ENCODE data around the gene MFNG. TPM values are rescaled to one million over a fixed set of nuclear protein-coding genes. Genes with fewer than 3 reads are reported as not detected.

The MFNG gene
- total RNA-seq, 1 donor from 2014 or later: 1.5 TPM

DNA sequence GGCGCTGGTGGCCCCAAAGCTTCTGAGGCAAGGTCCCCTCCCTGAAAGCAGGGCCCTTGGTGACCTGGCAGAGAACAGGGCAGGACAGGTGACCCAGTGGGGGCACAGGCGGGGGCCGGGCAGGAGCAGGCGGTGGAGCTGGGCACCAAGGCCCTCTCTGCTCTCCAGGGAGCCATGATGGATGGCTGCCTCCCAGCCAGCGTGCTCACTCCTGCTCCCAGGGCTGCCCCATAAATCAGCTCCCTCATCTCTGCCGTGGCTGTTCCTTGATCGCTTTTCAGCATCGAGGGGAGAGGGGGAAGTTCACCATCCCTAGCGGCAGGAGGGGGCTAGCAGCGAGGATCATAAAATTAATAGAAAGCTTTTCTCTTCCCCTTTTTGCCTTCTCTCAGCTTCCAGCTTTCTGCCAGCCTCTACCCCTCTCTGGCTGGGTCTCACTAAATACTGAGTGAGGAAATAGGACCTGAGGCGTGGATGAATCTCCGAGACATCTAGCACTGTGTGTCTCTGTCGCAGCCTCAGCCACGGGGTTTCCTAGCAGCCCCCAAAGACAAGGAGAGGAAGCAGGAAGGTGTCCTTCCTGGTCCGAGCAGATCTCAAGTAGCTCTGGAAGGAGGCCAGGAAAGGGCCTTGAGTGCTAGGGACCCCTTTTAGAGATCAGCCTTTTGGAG, 36.7 kb downstream of the MFNG start:
- H3K4me1 Mint-ChIP-seq (ENCODE audit: unreplicated experiment): peaks cover 4% of the 10 kb centered on the region

DNA sequence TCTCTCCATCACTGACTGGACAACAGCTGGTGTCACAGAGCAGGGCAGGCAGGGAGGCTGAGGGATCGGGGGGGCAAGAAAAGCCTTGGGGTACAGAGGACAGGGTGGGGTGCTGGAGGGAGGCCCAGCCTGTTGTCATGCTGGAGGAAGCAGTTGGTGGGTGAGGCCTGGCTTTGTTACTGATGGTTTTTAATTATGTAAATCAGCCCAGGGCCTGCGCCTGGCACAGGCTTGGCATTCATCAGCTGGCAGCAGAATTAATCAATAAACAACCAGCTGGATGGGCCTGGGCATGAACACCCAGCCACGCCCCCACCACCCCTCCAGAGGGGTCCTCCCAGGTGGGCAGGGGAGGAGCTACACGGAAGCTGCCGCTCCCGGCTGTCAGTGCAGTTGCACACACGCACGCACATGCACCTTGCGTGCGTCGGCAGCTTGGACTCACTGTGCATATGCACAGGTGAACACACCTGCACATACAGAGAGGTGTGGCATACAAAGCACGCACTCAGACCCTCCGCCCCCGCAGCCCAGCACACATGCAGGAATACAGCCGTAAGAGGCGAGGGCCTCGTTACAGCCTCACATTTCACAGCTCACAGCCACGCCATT, 37.6 kb downstream of the MFNG start:
- Mint-ChIP-seq H3K27ac (ENCODE audit: unreplicated experiment) (no peak overlapping the region), H3K9me3 (ENCODE audit: unreplicated experiment) (peaks cover 10% of the 10 kb centered on the region), H3K4me1 (ENCODE audit: unreplicated experiment) (no peaks in the 10 kb centered on the region), H3K4me3 (ENCODE audit: unreplicated experiment) (no peak overlapping the region), H3K36me3 (ENCODE audit: unreplicated experiment) (no peaks in the 10 kb centered on the region), H3K27me3 (ENCODE audit: unreplicated experiment) (no peaks in the 10 kb centered on the region)
- DNase-seq (ENCODE audit: extremely low spot score, unreplicated experiment): no peak
- TF ChIP-seq, protein P1, sequence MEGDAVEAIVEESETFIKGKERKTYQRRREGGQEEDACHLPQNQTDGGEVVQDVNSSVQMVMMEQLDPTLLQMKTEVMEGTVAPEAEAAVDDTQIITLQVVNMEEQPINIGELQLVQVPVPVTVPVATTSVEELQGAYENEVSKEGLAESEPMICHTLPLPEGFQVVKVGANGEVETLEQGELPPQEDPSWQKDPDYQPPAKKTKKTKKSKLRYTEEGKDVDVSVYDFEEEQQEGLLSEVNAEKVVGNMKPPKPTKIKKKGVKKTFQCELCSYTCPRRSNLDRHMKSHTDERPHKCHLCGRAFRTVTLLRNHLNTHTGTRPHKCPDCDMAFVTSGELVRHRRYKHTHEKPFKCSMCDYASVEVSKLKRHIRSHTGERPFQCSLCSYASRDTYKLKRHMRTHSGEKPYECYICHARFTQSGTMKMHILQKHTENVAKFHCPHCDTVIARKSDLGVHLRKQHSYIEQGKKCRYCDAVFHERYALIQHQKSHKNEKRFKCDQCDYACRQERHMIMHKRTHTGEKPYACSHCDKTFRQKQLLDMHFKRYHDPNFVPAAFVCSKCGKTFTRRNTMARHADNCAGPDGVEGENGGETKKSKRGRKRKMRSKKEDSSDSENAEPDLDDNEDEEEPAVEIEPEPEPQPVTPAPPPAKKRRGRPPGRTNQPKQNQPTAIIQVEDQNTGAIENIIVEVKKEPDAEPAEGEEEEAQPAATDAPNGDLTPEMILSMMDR (IDR thresholded peaks at IDR 0.05): no peak

More for the DNA sequence above, 36.7 kb downstream of the MFNG start:
- H3K4me3 Mint-ChIP-seq (ENCODE audit: unreplicated experiment): no peak overlapping the region
- DNase-seq (ENCODE audit: extremely low spot score, unreplicated experiment): no peak
- TF ChIP-seq, protein P1 (IDR thresholded peaks at IDR 0.05): no peak
- no peak overlapping the region for H3K27ac Mint-ChIP-seq (ENCODE audit: unreplicated experiment)
- H3K27me3 Mint-ChIP-seq (ENCODE audit: unreplicated experiment): no peaks in the 10 kb centered on the region
- peaks cover 10% of the 10 kb centered on the region for H3K9me3 Mint-ChIP-seq (ENCODE audit: unreplicated experiment)
- no peaks in the 10 kb centered on the region for H3K36me3 Mint-ChIP-seq (ENCODE audit: unreplicated experiment)

DNA sequence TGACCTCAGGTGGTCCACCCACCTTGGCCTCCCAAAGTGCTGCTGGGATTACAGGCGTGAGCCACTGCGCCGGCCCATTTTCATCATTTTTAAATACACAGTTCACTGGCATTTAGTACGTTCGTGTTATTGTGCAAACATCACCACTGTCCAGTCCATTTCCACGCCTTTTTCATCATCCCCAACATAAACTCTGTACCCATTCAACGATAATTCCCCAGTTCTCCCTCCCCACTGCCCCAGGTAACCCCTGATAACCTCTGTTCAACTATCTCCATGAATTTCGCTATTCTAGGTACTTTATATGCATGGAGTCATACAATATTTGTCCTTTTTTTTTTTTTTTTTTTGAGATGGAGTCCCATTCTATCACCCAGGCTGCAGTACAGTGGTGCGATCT, 40.7 kb downstream of the MFNG start:
- Mint-ChIP-seq H3K27me3 (ENCODE audit: unreplicated experiment) (peaks cover 8% of the 10 kb centered on the region), H3K36me3 (ENCODE audit: unreplicated experiment) (peaks cover 3% of the 10 kb centered on the region), H3K9me3 (ENCODE audit: unreplicated experiment) (peaks cover 6% of the 10 kb centered on the region), H3K27ac (ENCODE audit: unreplicated experiment) (no peak overlapping the region), H3K4me3 (ENCODE audit: unreplicated experiment) (no peak overlapping the region), H3K4me1 (ENCODE audit: unreplicated experiment) (no peaks in the 10 kb centered on the region)
- DNase-seq (ENCODE audit: extremely low spot score, unreplicated experiment): no peak
- TF ChIP-seq, protein P1 (IDR thresholded peaks at IDR 0.05): no peak

DNA sequence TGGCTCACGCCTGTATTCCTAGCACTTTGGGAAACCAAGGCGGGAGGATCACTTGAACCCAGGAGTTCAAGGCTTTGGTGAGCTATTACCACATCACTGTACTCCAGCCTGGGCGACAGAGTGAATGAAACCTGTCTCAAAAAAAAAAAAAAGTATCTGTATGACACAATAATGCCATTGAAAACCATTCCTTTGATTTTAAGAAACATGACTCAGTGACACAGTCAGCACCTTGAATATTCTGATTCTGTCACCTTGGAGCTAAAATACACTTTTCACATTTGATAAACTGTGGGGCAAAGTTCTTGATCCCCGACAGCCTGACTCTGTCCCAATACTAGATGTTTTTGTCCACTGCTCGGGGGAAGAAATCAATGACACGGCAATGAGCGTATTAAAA, 42.2 kb downstream of the MFNG start:
- H3K4me1 Mint-ChIP-seq (ENCODE audit: unreplicated experiment): no peaks in the 10 kb centered on the region
- TF ChIP-seq, protein P1 (IDR thresholded peaks at IDR 0.05): no peak
- no peak overlapping the region for H3K4me3 Mint-ChIP-seq (ENCODE audit: unreplicated experiment)
- peaks cover 3% of the 10 kb centered on the region for H3K36me3 Mint-ChIP-seq (ENCODE audit: unreplicated experiment)
- H3K9me3 Mint-ChIP-seq (ENCODE audit: unreplicated experiment): peaks cover 6% of the 10 kb centered on the region
- no peak overlapping the region for H3K27ac Mint-ChIP-seq (ENCODE audit: unreplicated experiment)
- DNase-seq (ENCODE audit: extremely low spot score, unreplicated experiment): no peak
- H3K27me3 Mint-ChIP-seq (ENCODE audit: unreplicated experiment): peaks cover 8% of the 10 kb centered on the region

DNA sequence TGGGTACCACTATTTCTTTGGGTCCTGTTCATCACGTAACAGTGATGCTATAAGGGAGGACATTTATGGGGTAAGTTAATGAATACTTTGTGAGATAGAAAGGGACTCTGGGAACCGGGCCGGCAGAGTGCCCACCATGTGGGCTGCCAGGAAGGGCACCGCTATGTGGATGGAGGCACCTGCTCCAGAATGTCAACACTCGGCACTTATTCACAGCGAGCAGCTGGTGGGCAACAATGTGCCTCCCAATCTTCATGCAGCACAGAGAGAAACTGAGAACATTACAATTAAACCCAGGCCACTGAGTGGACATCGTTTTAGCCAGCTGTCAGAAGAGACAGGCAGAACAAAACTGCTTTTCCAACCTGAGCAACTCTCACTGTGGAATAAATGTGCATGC, 43.1 kb downstream of the MFNG start:
- Mint-ChIP-seq H3K27ac (ENCODE audit: unreplicated experiment) (no peak overlapping the region), H3K4me3 (ENCODE audit: unreplicated experiment) (no peak overlapping the region), H3K27me3 (ENCODE audit: unreplicated experiment) (peaks cover 8% of the 10 kb centered on the region)

More for the DNA sequence above, 43.1 kb downstream of the MFNG start:
- Mint-ChIP-seq H3K9me3 (ENCODE audit: unreplicated experiment) (peaks cover 6% of the 10 kb centered on the region), H3K4me1 (ENCODE audit: unreplicated experiment) (no peaks in the 10 kb centered on the region), H3K36me3 (ENCODE audit: unreplicated experiment) (peaks cover 3% of the 10 kb centered on the region)
- DNase-seq (ENCODE audit: extremely low spot score, unreplicated experiment): no peak
- TF ChIP-seq, protein P1 (IDR thresholded peaks at IDR 0.05): no peak

Data from osteocyte (in vitro differentiated cells).